DOHH2 (cell line): ENCODE data around the gene POM121C.
"Not testable (repeated sequence)": the region's sequence is repeated elsewhere in the genome, so short reads cannot be mapped to it uniquely, and the experiment has no call there.

ENCODE experiments used
- EZH2phosphoT487 ChIP-seq: fragments of 200-600 bp; sonication (generic); IDR thresholded peaks from 2 replicates; pipeline ENCODE4 v1.6.1; 2017; ENCODE audit warnings: borderline replicate concordance, mild to moderate bottlenecking, antibody characterized with exemption, low read length, moderate library complexity, mixed read lengths
- TF ChIP-seq, protein P1 (sequence below): fragments of 200-600 bp; sonication (generic); IDR thresholded peaks from one replicate; pipeline ENCODE4 v1.5.1; 2014; ENCODE audit warnings: antibody characterized with exemption, mild to moderate bottlenecking, low read depth, low read length; ENCODE audit not compliant: poor library complexity, severe bottlenecking

- TF ChIP-seq, protein P1, sequence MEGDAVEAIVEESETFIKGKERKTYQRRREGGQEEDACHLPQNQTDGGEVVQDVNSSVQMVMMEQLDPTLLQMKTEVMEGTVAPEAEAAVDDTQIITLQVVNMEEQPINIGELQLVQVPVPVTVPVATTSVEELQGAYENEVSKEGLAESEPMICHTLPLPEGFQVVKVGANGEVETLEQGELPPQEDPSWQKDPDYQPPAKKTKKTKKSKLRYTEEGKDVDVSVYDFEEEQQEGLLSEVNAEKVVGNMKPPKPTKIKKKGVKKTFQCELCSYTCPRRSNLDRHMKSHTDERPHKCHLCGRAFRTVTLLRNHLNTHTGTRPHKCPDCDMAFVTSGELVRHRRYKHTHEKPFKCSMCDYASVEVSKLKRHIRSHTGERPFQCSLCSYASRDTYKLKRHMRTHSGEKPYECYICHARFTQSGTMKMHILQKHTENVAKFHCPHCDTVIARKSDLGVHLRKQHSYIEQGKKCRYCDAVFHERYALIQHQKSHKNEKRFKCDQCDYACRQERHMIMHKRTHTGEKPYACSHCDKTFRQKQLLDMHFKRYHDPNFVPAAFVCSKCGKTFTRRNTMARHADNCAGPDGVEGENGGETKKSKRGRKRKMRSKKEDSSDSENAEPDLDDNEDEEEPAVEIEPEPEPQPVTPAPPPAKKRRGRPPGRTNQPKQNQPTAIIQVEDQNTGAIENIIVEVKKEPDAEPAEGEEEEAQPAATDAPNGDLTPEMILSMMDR = not testable (repeated sequence)
- TF ChIP-seq EZH2phosphoT487 = not testable (repeated sequence)
Measured at GRCh38 chr7:75439000-75439399, 47.1 kb downstream of the POM121C start.
